Upper lobe of left lung (tissue), 4 donors: ENCODE results near the gene LNX1.

Source experiments
- CTCF ChIP-seq, 6 experiments: fragments of 450-650 bp in 4 of 6; fragments of 200-600 bp in 2 of 6; sonication (generic) in 2 of 6; IDR thresholded peaks; one replicate each; pipeline ENCODE4 v1.5.1; 2016 to 2019; ENCODE audit warnings: antibody characterized with exemption in 6 of 6
- EP300 ChIP-seq, 4 donors: sonication (generic); formaldehyde crosslinking; IDR thresholded peaks; one replicate each; pipeline ENCODE4 v1.5.1; 2017; ENCODE audit warnings: antibody characterized with exemption in 4 of 4, control low read depth in 2 of 4
- POLR2A ChIP-seq, 4 donors: fragments of 450-650 bp; IDR thresholded peaks; one replicate each; pipeline ENCODE4 v1.5.1; 2016 to 2017; ENCODE audit warnings: antibody characterized with exemption in 4 of 4, mild to moderate bottlenecking in 2 of 4

- TF ChIP-seq CTCF (IDR thresholded peaks at IDR 0.05), result no peak
- TF ChIP-seq POLR2A (IDR thresholded peaks at IDR 0.05), result no peak
- no peak for TF ChIP-seq EP300 (IDR thresholded peaks at IDR 0.05)
These were observed 93.6 kb downstream of the LNX1 start for GRCh38 chr4:53497487-53498244.
